SK-N-SH (cell line): ENCODE data around the gene SPI1. TPM values are rescaled to one million over a fixed set of nuclear protein-coding genes. Genes with fewer than 3 reads are reported as not detected.
A peak's percentile ranks its signal among the peaks of the same experiment; 100 is the strongest.

Experiments used
- CTCF ChIA-PET: fragments of 300-600, 350-600 bp; formaldehyde crosslinking; extraction: SDS; loops from one replicate; lab custom pipeline; 2021; lab: Yijun Ruan, JAX
- POLR2A ChIA-PET: fragments of 350-600 bp; sonication (Branson Sonifier 250); formaldehyde crosslinking; extraction: SDS; loops from one replicate; lab custom pipeline; 2020; ENCODE audit warnings: antibody characterized with exemption, inconsistent platforms; lab: Yijun Ruan, JAX
- DNase-seq: peaks from one replicate; pipeline ENCODE4 v3.0.0; 2012
- H2AFZ ChIP-seq: fragments of 200-600 bp; sonication (generic); 2 replicates; pipeline ENCODE4 v1.8.1; 2016; ENCODE audit warnings: antibody characterized with exemption, mild to moderate bottlenecking, low read depth
- H3F3A ChIP-seq: fragments of 200-600 bp; sonication (generic); replicated peaks from 2 replicates; pipeline ENCODE3; 2016; ENCODE audit warnings: antibody characterized with exemption, mild to moderate bottlenecking; ENCODE audit not compliant: insufficient read depth
- H3K27ac ChIP-seq, 2 experiments: fragments of 200-500 bp in 1 of 2; fragments of 200-600 bp in 1 of 2; sonication (Bioruptor generic) in 1 of 2; sonication (generic), shearing (Covaris generic) in 1 of 2; 2 replicates each; pipeline versions ENCODE4 v1.5.1 to v1.6.1; 2014 to 2016; ENCODE audit warnings: low read depth in 2 of 2, inconsistent platforms in 1 of 2, low read length in 1 of 2, mild to moderate bottlenecking in 1 of 2, mixed read lengths in 1 of 2
- H3K27me3 ChIP-seq: fragments of 200-600 bp; sonication (generic), shearing (Covaris generic); 2 replicates; pipeline ENCODE4 v1.6.1; 2016; ENCODE audit warnings: mixed run types; ENCODE audit not compliant: insufficient read depth
- H3K36me3 ChIP-seq, 2 experiments: fragments of 200-500 bp in 1 of 2; fragments of 200-600 bp in 1 of 2; sonication (Bioruptor generic) in 1 of 2; sonication (generic) in 1 of 2; replicated peaks in 1 of 2; 2 replicates each; pipeline versions ENCODE3 to v1.5.1; 2014 to 2016; ENCODE audit warnings: low read length in 1 of 2, mild to moderate bottlenecking in 1 of 2; ENCODE audit not compliant: insufficient read depth in 2 of 2, control insufficient read depth in 1 of 2
- H3K4me1 ChIP-seq, 2 experiments: fragments of 200-500 bp in 1 of 2; fragments of 200-600 bp in 1 of 2; sonication (Bioruptor generic) in 1 of 2; sonication (generic), shearing (Covaris generic) in 1 of 2; 2 replicates each; pipeline versions ENCODE4 v1.5.1 to v1.6.1; 2014 to 2016; ENCODE audit warnings: low read depth in 1 of 2, low read length in 1 of 2, mixed run types in 1 of 2; ENCODE audit not compliant: insufficient read depth in 2 of 2, control insufficient read depth in 1 of 2
- H3K4me2 ChIP-seq: fragments of 200-600 bp; sonication (generic), shearing (Covaris generic); 2 replicates; pipeline ENCODE4 v1.6.1; 2017; ENCODE audit warnings: mixed run types
- H3K4me3 ChIP-seq, 2 experiments: fragments of 200-500 bp in 1 of 2; fragments of 200-600 bp in 1 of 2; sonication (Bioruptor generic) in 1 of 2; sonication (generic), shearing (Covaris generic) in 1 of 2; 2 replicates each; pipeline versions ENCODE4 v1.5.1 to v1.8.1; 2014 to 2016; ENCODE audit warnings: low read depth in 2 of 2, inconsistent platforms in 1 of 2, low read length in 1 of 2, mild to moderate bottlenecking in 1 of 2, mixed read lengths in 1 of 2, moderate library complexity in 1 of 2
- H3K79me2 ChIP-seq: fragments of 200-600 bp; sonication (generic); 2 replicates; pipeline ENCODE4 v1.8.1; 2017; ENCODE audit warnings: mild to moderate bottlenecking; ENCODE audit not compliant: insufficient read depth
- H3K9ac ChIP-seq: fragments of 200-600 bp; sonication (generic); 2 replicates; pipeline ENCODE4 v1.6.1; 2017; ENCODE audit warnings: mixed run types
- H3K9me2 ChIP-seq: fragments of 200-600 bp; sonication (generic); 2 replicates; pipeline ENCODE4 v1.6.1; 2017; ENCODE audit warnings: mixed run types
- H3K9me3 ChIP-seq: fragments of 200-600 bp; sonication (generic); 2 replicates; pipeline ENCODE4 v1.6.1; 2017; ENCODE audit warnings: mixed run types, mild to moderate bottlenecking, moderate library complexity
- H4K20me1 ChIP-seq: fragments of 200-600 bp; sonication (generic); 2 replicates; pipeline ENCODE4 v1.6.1; 2017; ENCODE audit warnings: mild to moderate bottlenecking, mixed run types; ENCODE audit not compliant: insufficient read depth
- CTCF ChIP-seq: fragments of 200-600 bp; sonication (generic); IDR thresholded peaks from 2 replicates; pipeline ENCODE4 v1.6.1; 2017; ENCODE audit warnings: antibody characterized with exemption, mild to moderate bottlenecking, moderate library complexity
- EP300 ChIP-seq, 2 experiments: IDR thresholded peaks; 2 replicates each; pipeline versions ENCODE4 v1.4.0 to v1.6.1; 2012; ENCODE audit warnings: borderline replicate concordance in 1 of 2, low read depth in 1 of 2, low read length in 1 of 2
- FOSL2 ChIP-seq: IDR thresholded peaks from 2 replicates; pipeline ENCODE4 v1.4.0; 2012; ENCODE audit warnings: low read depth, mild to moderate bottlenecking, moderate library complexity, borderline replicate concordance
- FOXM1 ChIP-seq: IDR thresholded peaks from 2 replicates; pipeline ENCODE4 v1.4.0; 2012; ENCODE audit warnings: low read depth, mild to moderate bottlenecking
- GABPA ChIP-seq: IDR thresholded peaks from 2 replicates; pipeline ENCODE4 v1.4.0; 2012; ENCODE audit warnings: low read depth, mild to moderate bottlenecking
- GATA2 ChIP-seq: sonication (generic); formaldehyde crosslinking; IDR thresholded peaks from 2 replicates; pipeline ENCODE4 v1.5.0; 2020; ENCODE audit warnings: mild to moderate bottlenecking, missing genetic modification reagents
- MAX ChIP-seq: IDR thresholded peaks from 2 replicates; pipeline ENCODE4 v1.4.0; 2012; ENCODE audit warnings: low read depth
- MXI1 ChIP-seq: IDR thresholded peaks from 2 replicates; pipeline ENCODE4 v1.6.1; 2012; ENCODE audit warnings: mild to moderate bottlenecking, low read depth, low read length, improper control_type of control experiment
- NFIC ChIP-seq: IDR thresholded peaks from 2 replicates; pipeline ENCODE4 v1.4.0; 2012; ENCODE audit warnings: borderline replicate concordance
- NRF1 ChIP-seq: IDR thresholded peaks from 2 replicates; pipeline ENCODE4 v1.6.1; 2012; ENCODE audit warnings: low read depth, mild to moderate bottlenecking, low read length
- PBX3 ChIP-seq: IDR thresholded peaks from 2 replicates; pipeline ENCODE4; 2012
- POLR2AphosphoS5 ChIP-seq: IDR thresholded peaks from 2 replicates; pipeline ENCODE4 v1.6.1; 2012; ENCODE audit warnings: low read depth, low read length
- RAD21 ChIP-seq: IDR thresholded peaks from 2 replicates; pipeline ENCODE4 v1.6.1; 2012; ENCODE audit warnings: mild to moderate bottlenecking, low read length
- RCOR1 ChIP-seq: fragments of 150-350 bp; IDR thresholded peaks from 2 replicates; pipeline ENCODE4 v1.6.1; 2017; ENCODE audit warnings: antibody characterized with exemption, low read length
- RFX5 ChIP-seq: IDR thresholded peaks from 2 replicates; pipeline ENCODE4 v1.6.1; 2012; ENCODE audit warnings: mild to moderate bottlenecking, improper control_type of control experiment, low read length
- SIN3A ChIP-seq: IDR thresholded peaks from 2 replicates; pipeline ENCODE4 v1.6.1; 2012; ENCODE audit warnings: low read depth, mild to moderate bottlenecking, low read length, moderate library complexity, borderline replicate concordance
- SMC3 ChIP-seq: IDR thresholded peaks from 2 replicates; pipeline ENCODE4 v1.6.1; 2012; ENCODE audit warnings: low read depth, low read length, improper control_type of control experiment
- TCF12 ChIP-seq: IDR thresholded peaks from 2 replicates; pipeline ENCODE4 v1.4.0; 2012
- TEAD4 ChIP-seq: IDR thresholded peaks from 2 replicates; pipeline ENCODE4 v1.4.0; 2012; ENCODE audit warnings: mild to moderate bottlenecking, borderline replicate concordance; ENCODE audit not compliant: insufficient read depth
- USF2 ChIP-seq: fragments of 150-350 bp; IDR thresholded peaks from 2 replicates; pipeline ENCODE4 v1.6.1; 2017; ENCODE audit warnings: antibody characterized with exemption, low read length, low read depth, borderline replicate concordance
- WGBS: methylation state at CpG from one replicate; pipeline ENCODE4 v1.1.6; 2017; ENCODE audit warnings: low lambda C conversion rate; 5-methylcytosine and 5-hydroxymethylcytosine counted together
- polyA plus RNA-seq, 3 experiments: library from polyadenylated mRNA; depleted of rRNA; stranded (reverse); fragments of >200 nt; gene quantifications; 2 replicates each; pipeline ENCODE4 v1.2.3, GENCODE V29; 2012

Gene SPI1
- polyA plus RNA-seq, 1 of the 3 experiments (the other 2 are of a cell fraction), result not detected

GRCh38 chr11:47403135-47403534, 24.8 kb upstream of the SPI1 start:
- 87% methylated on average over 4 of the region's 4 CpGs for WGBS
- Histone ChIP-seq H3K36me3 (no peaks in the 10 kb centered on the region), H3K9me3 (no peaks in the 10 kb centered on the region), H3K4me1 (peaks cover 13 to 26% of the 10 kb centered on the region in 2 experiments; a peak in 3 of 4 replicates), H2AFZ (no peak overlapping the region), H3K27me3 (no peaks in the 10 kb centered on the region), H3K9ac (no peak overlapping the region), H3K9me2 (no peaks in the 10 kb centered on the region), H3F3A (peaks cover 24% of the 10 kb centered on the region), H4K20me1 (no peaks in the 10 kb centered on the region), H3K4me3 (no peak overlapping the region), H3K27ac (no peak overlapping the region), H3K4me2 (no peak overlapping the region), H3K79me2 (no peaks in the 10 kb centered on the region)
- DNase-seq, result no peak
- POLR2A ChIA-PET, result no interaction called here
- TF ChIP-seq PBX3 (no peak), MAX (no peak), USF2 (no peak)
- CTCF ChIA-PET, result interaction anchor here (1.1 to 20.7 kb wide), 4 partner anchors 9 to 103 kb away, joined by 3 to 239 read pairs (median 9); no protein-coding TSS in a partner anchor

DNA sequence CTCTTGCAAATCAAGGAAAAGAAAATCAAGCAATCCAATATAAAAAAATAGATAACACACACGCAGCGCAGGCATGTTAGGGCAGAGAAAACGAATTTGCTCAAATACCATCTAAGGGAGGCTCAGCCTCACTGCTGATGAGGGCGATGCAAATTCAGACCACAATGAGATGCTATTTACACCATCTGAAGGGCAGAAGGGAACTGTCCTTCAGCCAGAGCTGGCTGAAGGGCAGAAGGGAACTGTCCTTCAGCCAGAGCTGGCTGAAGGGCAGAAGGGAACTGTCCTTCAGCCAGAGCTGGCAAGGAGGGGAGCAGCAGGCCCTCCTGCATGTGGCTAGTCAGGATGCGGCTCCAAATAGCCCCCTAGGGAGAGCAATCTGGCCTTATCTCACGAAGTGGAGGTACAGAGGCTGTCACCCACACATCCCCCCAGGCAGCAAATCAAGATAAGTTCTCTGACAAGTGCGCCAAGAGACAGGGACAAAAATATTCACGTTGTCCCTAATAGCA, 22.5 kb upstream of the SPI1 start:
- Histone ChIP-seq H3K9ac (no peak overlapping the region), H3F3A (peaks cover 17% of the 10 kb centered on the region), H2AFZ (peak overlapping the region; percentile 55; the same call in 1 of the 2 replicates), H3K27me3 (no peaks in the 10 kb centered on the region), H3K36me3 (no peaks in the 10 kb centered on the region), H3K4me2 (peak overlapping the region; percentile 71; the same call in 1 of the 2 replicates), H3K4me1 (peaks cover 5 to 17% of the 10 kb centered on the region in 2 experiments; a peak in 3 of 4 replicates), H3K79me2 (no peaks in the 10 kb centered on the region), H3K9me2 (no peaks in the 10 kb centered on the region), H3K4me3 (peak overlapping the region in 1 of 2 experiments; percentile 49; a peak in 1 of 4 replicates), H3K9me3 (no peaks in the 10 kb centered on the region), H4K20me1 (no peaks in the 10 kb centered on the region), H3K27ac (peak overlapping the region in 1 of 2 experiments; percentile 86; a peak in 2 of 4 replicates)
- DNase-seq, result peak; percentile 83
- ChIA-PET POLR2A (interaction anchor here (0.6 to 0.7 kb wide), 3 partner anchors 9 to 213 kb away, joined by 3 read pairs; no protein-coding TSS in a partner anchor), CTCF (interaction anchor here (0.7 to 20.7 kb wide), 3 partner anchors 29 to 1773 kb away, joined by 3 to 239 read pairs (median 3); no protein-coding TSS in a partner anchor)
- WGBS, result 60% methylated on average over 8 of the region's 8 CpGs
- TF ChIP-seq PBX3 (no peak), MXI1 (peak; percentile 55; the same call in 1 of the 2 replicates), RCOR1 (no peak), FOXM1 (no peak), MAX (no peak), NRF1 (no peak), EP300 (IDR thresholded peaks at IDR 0.05; ENCODE audit: borderline replicate concordance in 1 of 2, low read depth in 1 of 2, low read length in 1 of 2) (peak in 1 of 2 experiments; percentile 62; a peak in 1 of 4 replicates), FOSL2 (no peak), GABPA (no peak), NFIC (no peak), CTCF (no peak), POLR2AphosphoS5 (no peak), RFX5 (no peak), GATA2 (peak; percentile 91), USF2 (no peak), SIN3A (no peak), RAD21 (peak; percentile 13; the same call in 1 of the 2 replicates), SMC3 (no peak), TEAD4 (no peak), TCF12 (no peak)
